HG02798 (cell line): ENCODE data around the gene RBM22.

ENCODE experiments used
- ATAC-seq: cut with Tn5 transposase; IDR thresholded peaks from one replicate; pipeline ENCODE4 v1.9.1; 2021; ENCODE audit warnings: mild to moderate bottlenecking; ENCODE audit not compliant: unreplicated experiment, poor library complexity

RBM22 gene

DNA sequence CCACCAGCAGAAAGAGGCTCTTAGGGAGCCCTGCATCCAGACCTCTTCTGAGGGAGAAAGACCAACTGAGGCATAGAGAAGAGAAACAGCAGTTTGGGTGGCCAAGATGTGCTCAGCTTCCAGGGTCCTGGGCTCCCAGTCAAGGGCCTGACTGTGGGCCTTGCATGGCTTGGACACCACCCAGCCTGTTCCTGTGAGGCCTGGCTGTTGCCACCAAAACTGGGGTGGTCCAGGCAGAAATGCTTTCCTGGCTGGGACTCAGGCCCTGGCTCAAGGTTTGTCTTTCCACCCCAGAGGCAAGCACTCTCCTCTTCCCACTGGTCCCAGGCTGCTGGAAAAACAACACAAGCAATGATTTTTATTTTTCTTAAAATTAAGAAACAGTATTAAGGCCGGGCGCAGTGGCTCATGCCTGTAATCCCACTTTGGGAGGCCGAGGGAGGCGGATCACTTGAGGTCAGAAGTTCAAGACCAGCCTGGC, 26.5 kb downstream of the RBM22 start:
- no peak for ATAC-seq

- no peak for ATAC-seq
Measured at GRCh38 chr5:150672884-150673275, 28.0 kb downstream of the RBM22 start.

DNA sequence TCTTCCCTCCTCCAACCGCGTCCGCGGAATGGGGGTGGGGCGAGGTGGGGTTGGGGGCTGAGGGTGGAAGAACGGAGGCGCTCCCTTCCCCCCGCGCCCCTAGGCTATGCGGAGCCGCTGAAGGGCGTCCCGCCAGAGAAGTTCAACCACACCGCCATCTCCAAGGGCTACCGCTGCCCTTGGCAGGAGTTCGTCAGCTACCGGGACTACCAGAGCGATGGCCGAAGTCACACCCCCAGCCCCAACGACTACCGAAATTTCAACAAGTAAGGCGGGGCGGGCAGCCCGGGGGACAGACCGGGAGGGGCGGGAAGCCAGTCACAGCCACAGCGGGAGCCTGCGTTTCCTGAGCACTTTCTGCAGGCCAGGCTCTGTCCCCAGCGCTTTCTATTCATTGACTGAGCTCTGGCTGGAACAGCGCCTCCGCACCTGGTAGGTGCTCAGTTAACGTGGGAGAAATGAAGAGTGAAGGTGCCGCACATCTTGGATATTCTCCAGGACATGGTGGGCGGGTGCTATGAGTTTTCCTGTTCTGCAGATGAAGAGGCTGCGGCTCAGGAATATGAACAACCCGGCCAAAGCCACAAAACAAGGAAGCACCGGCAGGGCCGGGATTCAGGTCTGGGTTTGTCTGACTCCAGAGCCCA, 28.5 kb downstream of the RBM22 start:
- ATAC-seq = peak; percentile 40

- ATAC-seq = peak; percentile 16
Measured at GRCh38 chr5:150671509-150672236, 29.2 kb downstream of the RBM22 start.

- no peak for ATAC-seq
Measured at GRCh38 chr5:150670948-150671310, 29.9 kb downstream of the RBM22 start.

GRCh38 chr5:150670275-150670947, 30.5 kb downstream of the RBM22 start:
- ATAC-seq = no peak

- no peak for ATAC-seq
Measured at GRCh38 chr5:150665044-150665443, 35.8 kb downstream of the RBM22 start.

- no peak for ATAC-seq
Measured at GRCh38 chr5:150663936-150664335, 36.9 kb downstream of the RBM22 start.

DNA sequence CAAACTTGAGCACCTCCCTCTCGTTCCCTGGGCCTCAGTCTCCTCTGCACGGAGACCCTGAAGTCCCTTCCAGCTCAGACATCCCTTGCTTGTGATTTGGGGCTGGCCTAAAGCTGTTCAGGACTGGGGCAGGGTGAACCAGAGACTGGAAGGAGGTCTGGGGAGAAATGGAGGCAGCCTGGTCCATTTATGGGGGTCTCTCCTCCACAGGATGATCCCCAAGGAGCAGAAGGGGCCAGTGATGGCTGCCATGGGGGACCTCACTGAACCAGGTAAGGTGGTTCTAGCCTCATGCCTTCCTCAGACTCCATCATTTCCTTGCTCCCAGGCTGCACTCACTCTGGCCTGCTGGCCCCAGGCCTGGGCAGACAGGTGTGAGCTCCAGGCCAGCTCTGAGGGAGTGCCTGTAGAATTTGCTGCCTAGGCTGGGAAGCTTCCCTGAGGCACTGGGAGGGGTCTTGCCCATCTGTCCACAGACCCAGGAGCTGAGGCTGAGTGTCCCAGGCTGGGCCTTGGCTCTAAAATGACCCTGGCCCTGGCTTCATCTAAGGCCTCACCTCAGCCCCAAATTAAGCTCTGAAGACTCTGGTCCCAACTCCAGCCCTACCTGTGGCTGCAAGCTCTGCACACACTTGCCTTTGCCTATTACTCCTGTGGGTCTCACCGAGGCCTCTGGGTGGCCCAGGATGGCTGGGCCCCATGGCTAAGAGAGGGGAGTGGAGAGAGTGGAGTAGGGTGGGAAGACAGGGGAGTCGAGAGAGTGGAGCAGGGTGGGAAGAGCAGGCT, 37.9 kb downstream of the RBM22 start:
- no peak for ATAC-seq

DNA sequence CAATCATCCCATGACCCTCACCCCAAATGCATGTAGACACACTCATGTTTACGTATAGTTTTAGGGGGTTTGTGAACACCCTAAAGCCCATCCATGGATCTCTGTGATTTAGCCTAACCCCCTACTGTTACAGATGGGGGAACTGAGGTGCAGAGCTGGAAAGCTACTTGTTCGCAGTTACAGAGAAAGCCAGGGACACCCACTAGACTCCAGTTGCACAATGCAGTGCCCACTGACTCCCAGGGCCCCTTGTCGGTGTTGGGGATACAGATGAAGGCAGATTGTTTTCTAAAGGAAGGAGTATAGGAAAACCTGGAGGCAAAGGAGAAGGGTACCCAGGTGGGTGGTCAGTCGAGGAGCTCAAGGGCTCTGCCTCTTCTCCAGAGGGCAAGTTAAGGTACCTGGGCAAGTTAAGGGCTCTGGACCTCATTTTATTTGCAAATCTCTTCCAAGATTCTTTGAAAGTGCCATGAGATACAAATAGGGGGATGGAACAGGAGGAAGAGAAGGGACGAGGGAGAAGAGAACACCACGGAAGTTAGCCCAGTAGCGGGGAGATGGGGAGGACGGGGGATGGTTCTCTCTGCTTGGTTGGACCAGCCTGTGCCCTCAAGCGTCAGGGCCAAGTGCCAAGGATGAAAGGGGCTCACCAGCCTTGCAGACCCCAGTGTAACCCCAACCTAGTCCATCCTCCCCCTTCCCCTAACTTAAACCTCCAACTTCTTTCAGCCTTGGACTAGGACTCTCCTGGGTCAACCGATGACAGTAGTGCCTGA, 38.9 kb downstream of the RBM22 start:
- ATAC-seq = no peak

GRCh38 chr5:150661086-150661485, 39.8 kb downstream of the RBM22 start, which contains the start of gene MYOZ3:
Gene MYOZ3 (plus strand): TSS chr5:150661251. CDS start chr5:150662942, 1,691 bp downstream.
- no peak for ATAC-seq

DNA sequence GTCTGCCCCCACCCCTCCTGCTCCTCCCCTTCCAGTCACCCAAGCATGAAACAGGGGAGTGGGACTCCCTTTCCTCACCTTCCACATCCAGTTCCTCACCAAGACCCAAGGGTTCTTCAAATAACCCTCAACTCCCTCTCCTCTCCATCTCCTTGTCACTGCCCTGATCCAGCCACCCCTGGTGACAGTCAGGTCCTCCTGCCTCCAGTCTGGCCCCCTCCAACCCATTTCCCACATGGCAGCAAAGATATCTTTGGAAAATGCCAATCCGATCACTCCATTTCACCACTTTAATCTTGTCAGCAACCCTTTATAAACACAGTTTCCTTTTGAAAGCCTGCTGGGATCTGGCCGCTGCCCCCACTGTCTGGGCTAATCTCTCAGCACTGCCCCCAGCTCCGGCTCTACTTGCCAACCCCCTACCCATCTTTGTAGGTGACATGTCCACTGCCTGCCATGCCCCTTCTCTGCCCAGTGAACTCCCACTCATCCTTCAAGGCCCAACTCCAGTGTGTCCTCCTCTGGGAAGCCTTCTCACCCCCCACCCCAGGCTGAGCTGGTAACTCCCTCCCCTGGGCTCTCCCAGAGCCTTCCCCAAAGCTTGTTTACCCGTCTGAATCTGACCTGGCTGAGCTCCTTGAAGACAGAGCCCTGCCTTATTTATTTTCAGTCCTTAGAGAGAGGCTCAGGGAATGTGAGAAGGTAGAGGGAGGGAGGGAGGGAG, 40.6 kb downstream of the RBM22 start:
- ATAC-seq = no peak

GRCh38 chr5:150659360-150660107, 41.3 kb downstream of the RBM22 start:
- no peak for ATAC-seq

- ATAC-seq = no peak
Measured at GRCh38 chr5:150658699-150659265, 42.1 kb downstream of the RBM22 start.

DNA sequence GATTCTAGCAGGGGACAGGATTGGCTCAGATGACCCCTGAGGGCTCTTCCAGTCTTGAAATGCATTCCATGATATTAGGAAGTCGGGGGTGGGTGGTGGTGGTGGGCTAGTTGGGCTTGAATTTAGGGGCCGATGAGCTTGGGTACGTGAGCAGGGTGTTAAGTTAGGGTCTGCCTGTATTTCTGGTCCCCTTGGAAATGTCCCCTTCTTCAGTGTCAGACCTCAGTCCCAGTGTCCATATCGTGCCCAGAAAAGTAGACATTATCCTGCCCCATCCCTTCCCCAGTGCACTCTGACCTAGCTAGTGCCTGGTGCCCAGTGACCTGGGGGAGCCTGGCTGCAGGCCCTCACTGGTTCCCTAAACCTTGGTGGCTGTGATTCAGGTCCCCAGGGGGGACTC, 42.7 kb downstream of the RBM22 start:
- ATAC-seq = no peak

DNA sequence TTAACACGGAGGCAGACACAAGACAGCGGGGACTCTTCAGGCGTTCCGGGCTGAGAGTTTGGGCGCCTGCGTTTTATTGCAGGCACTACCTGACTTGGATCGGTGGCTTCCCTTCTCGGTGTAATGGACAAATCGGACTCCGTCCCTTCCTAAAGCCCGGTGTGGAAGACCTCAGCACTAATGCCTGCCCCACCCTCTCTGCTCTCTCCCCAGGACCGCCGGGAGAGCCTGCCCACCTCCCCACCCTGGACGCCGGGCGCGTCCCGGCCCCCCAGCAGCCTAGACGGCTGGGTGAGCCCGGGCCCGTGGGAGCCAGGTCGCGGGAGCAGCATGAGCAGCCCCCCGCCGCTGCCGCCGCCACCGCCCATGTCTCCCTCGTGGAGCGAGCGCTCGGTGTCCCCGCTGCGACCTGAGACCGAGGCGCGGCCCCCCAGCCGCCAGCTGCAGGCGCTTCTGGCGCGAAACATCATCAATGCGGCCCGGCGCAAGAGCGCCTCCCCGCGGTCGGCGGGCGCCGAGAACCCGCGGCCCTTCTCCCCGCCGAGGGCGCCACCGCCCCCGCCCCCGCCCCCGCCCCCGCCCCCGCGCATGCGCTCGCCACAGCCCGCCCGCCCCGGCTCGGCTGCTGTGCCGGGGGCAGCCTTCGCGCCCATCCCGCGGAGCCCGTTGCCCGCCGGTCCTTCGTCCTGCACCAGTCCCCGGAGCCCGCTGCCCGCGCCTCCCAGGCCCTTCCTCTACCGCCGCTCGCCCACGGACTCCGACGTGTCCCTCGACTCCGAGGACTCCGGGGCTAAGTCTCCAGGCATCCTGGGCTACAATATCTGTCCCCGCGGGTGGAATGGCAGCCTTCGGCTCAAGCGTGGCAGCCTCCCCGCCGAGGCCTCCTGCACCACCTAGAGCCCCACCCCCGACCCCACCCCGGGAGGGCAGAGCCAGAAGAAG, 44.4 kb downstream of the RBM22 start:
- peak; percentile 78 for ATAC-seq

DNA sequence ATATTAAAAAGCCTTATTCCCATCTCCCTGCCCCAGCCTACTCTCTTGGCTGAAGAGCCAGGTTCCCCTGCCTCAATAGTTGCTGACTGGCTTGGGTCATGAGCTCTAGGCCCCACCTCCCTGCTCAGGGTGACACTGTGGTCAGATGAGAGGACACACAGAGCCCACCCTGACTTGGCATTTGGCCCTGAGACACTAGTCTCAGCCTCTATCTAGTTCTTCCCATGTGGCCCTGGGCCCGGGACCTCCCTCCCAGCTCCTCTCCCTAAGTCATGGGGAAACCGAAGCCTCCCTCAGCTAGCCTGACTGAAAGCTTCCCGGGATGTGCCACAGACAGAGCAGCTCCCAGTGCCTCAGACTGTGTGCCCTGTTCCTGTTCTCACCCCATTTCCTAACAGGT, 45.6 kb downstream of the RBM22 start:
- no peak for ATAC-seq
